Embryonic facial prominence (tissue), 1 donor: ENCODE measurements around the gene C17orf114.

Experiments
- DNase-seq: peaks from one replicate; pipeline ENCODE4 v3.0.0-alpha.2; 2016; ENCODE audit errors: extremely low spot score

Gene C17orf114

GRCh38 chr17:4788159-4788806 lies 13.8 kb downstream of the C17orf114 start:
- no peak for DNase-seq

GRCh38 chr17:4786516-4786915 lies 15.6 kb downstream of the C17orf114 start:
- DNase-seq: no peak

GRCh38 chr17:4786106-4786511 lies 16.0 kb downstream of the C17orf114 start, which contains the start of gene VMO1:
Gene VMO1 (minus strand): TSS chr17:4786364. CDS start chr17:4786352, 12 bp downstream.
- DNase-seq: no peak

- DNase-seq: no peak
Observed at GRCh38 chr17:4785311-4786105, 16.6 kb downstream of the C17orf114 start.

- no peak for DNase-seq
Observed at GRCh38 chr17:4782652-4783051, 19.5 kb downstream of the C17orf114 start.

GRCh38 chr17:4780325-4780955 lies 21.7 kb downstream of the C17orf114 start:
- DNase-seq: no peak

GRCh38 chr17:4777969-4778760 lies 24.0 kb downstream of the C17orf114 start:
- no peak for DNase-seq

GRCh38 chr17:4772235-4772613 lies 29.9 kb downstream of the C17orf114 start:
- no peak for DNase-seq

GRCh38 chr17:4771519-4772234 lies 30.5 kb downstream of the C17orf114 start, which contains the start of gene TM4SF5:
Gene TM4SF5 (plus strand): TSS chr17:4771886. CDS start chr17:4771923, 37 bp downstream.
- DNase-seq: no peak

- no peak for DNase-seq
Observed at GRCh38 chr17:4769628-4770027, 32.5 kb downstream of the C17orf114 start.

- no peak for DNase-seq
Observed at GRCh38 chr17:4768298-4768697, 33.8 kb downstream of the C17orf114 start.

- no peak for DNase-seq
Observed at GRCh38 chr17:4766723-4767122, 35.4 kb downstream of the C17orf114 start.

- DNase-seq: no peak
Observed at GRCh38 chr17:4766201-4766600, 35.9 kb downstream of the C17orf114 start.

- no peak for DNase-seq
Observed at GRCh38 chr17:4764595-4764994, 37.5 kb downstream of the C17orf114 start.

GRCh38 chr17:4759776-4760236 lies 42.3 kb downstream of the C17orf114 start:
- DNase-seq: no peak

GRCh38 chr17:4753392-4753791 lies 48.7 kb downstream of the C17orf114 start:
- DNase-seq: no peak

GRCh38 chr17:4751932-4752331 lies 50.2 kb downstream of the C17orf114 start:
- DNase-seq: no peak
